SU-DHL-6 (cell line): ENCODE data around the gene ISYNA1.

ENCODE experiments used
- CTCF ChIP-seq: fragments of 200-600 bp; sonication (generic); IDR thresholded peaks from one replicate; pipeline ENCODE4 v1.5.1; 2017; ENCODE audit warnings: antibody characterized with exemption, mild to moderate bottlenecking, low read length, moderate library complexity; ENCODE audit not compliant: insufficient read depth, poor library complexity, severe bottlenecking
- EZH2phosphoT487 ChIP-seq: fragments of 200-600 bp; sonication (generic), shearing (Covaris generic); conservative IDR thresholded peaks from 2 replicates; pipeline ENCODE4 v1.6.1; 2018; ENCODE audit warnings: mild to moderate bottlenecking, antibody characterized with exemption, low read length, moderate library complexity, mixed read lengths

- TF ChIP-seq CTCF (no peak), EZH2phosphoT487 (no peak)
Observed at GRCh38 chr19:18421371-18421959, 16.5 kb downstream of the ISYNA1 start.
